ENCODE data around the gene SLC22A23.

Gene SLC22A23

GRCh38 chr6:3366596-3367413, 90.0 kb downstream of the SLC22A23 start:
- H4K8ac ChIP-seq (ENCODE audit: low read depth, low read length): no peak overlapping the region
- H2BK5ac ChIP-seq (ENCODE audit: low read length): no peak overlapping the region
- no peak overlapping the region for H3K4ac ChIP-seq (ENCODE audit: low read depth, low read length)
- no peaks in the 10 kb centered on the region for H3K79me1 ChIP-seq (ENCODE audit: low read length)
- H3K4me1 ChIP-seq (ENCODE audit: control insufficient read depth, low read depth, low read length): no peaks in the 10 kb centered on the region
- H3K4me3 ChIP-seq (ENCODE audit: low read length): no peak overlapping the region
- no peak overlapping the region for H2BK120ac ChIP-seq (ENCODE audit: low read depth, low read length)
- H3K36me3 ChIP-seq (ENCODE audit: control insufficient read depth, insufficient read depth, low read length): no peaks in the 10 kb centered on the region
- H2BK15ac ChIP-seq (replicated peaks; ENCODE audit: low read depth): no peak overlapping the region
- H3K18ac ChIP-seq (ENCODE audit: low read length): no peak overlapping the region
- no peak overlapping the region for H2AK5ac ChIP-seq (ENCODE audit: low read length)
- no peak overlapping the region for H4K5ac ChIP-seq (ENCODE audit: low read length)
- peaks cover 2% of the 10 kb centered on the region for H3K79me2 ChIP-seq (ENCODE audit: control insufficient read depth, insufficient read depth, low read length)
- no peak overlapping the region for H3K27ac ChIP-seq (ENCODE audit: low read depth, low read length)
- no peaks in the 10 kb centered on the region for H3K27me3 ChIP-seq (ENCODE audit: insufficient read depth, low read length, poor library complexity)
- no peak overlapping the region for H3K4me2 ChIP-seq (ENCODE audit: low read length)
- no peak overlapping the region for H3K56ac ChIP-seq (ENCODE audit: low read length)
- no CpG with 5 or more reads among the region's 5 CpGs for WGBS (ENCODE audit: extremely low coverage, insufficient coverage, low lambda C conversion rate)
- no peak for DNase-seq
- no peak overlapping the region for H3K9ac ChIP-seq (ENCODE audit: low read length)
- peak overlapping the region; percentile 57 for H3K23ac ChIP-seq (ENCODE audit: low read length)

- no peaks in the 10 kb centered on the region for H3K4me1 ChIP-seq (ENCODE audit: control insufficient read depth, low read depth, low read length)
- no peak overlapping the region for H3K56ac ChIP-seq (ENCODE audit: low read length)
- no peak overlapping the region for H3K4ac ChIP-seq (ENCODE audit: low read depth, low read length)
- H3K4me2 ChIP-seq (ENCODE audit: low read length): no peak overlapping the region
- H2BK120ac ChIP-seq (ENCODE audit: low read depth, low read length): no peak overlapping the region
- H3K79me2 ChIP-seq (ENCODE audit: control insufficient read depth, insufficient read depth, low read length): no peaks in the 10 kb centered on the region
- no CpG with 5 or more reads among the region's 7 CpGs for WGBS (ENCODE audit: extremely low coverage, insufficient coverage, low lambda C conversion rate)
- H4K8ac ChIP-seq (ENCODE audit: low read depth, low read length): no peak overlapping the region
- H2BK15ac ChIP-seq (replicated peaks; ENCODE audit: low read depth): no peak overlapping the region
- no peaks in the 10 kb centered on the region for H3K36me3 ChIP-seq (ENCODE audit: control insufficient read depth, insufficient read depth, low read length)
- peak; percentile 58 for DNase-seq
- H3K18ac ChIP-seq (ENCODE audit: low read length): no peak overlapping the region
- H3K9ac ChIP-seq (ENCODE audit: low read length): no peak overlapping the region
- no peak overlapping the region for H4K5ac ChIP-seq (ENCODE audit: low read length)
- H3K79me1 ChIP-seq (ENCODE audit: low read length): no peaks in the 10 kb centered on the region
- no peak overlapping the region for H3K4me3 ChIP-seq (ENCODE audit: low read length)
- H2BK5ac ChIP-seq (ENCODE audit: low read length): no peak overlapping the region
- no peak overlapping the region for H3K27ac ChIP-seq (ENCODE audit: low read depth, low read length)
- H2AK5ac ChIP-seq (ENCODE audit: low read length): no peak overlapping the region
- H3K27me3 ChIP-seq (ENCODE audit: insufficient read depth, low read length, poor library complexity): no peaks in the 10 kb centered on the region
- H3K23ac ChIP-seq (ENCODE audit: low read length): no peak overlapping the region
Measured at GRCh38 chr6:3364391-3364790, 92.5 kb downstream of the SLC22A23 start.

GRCh38 chr6:3363296-3364025, 93.4 kb downstream of the SLC22A23 start:
- Histone ChIP-seq H2AK5ac (ENCODE audit: low read length) (no peak overlapping the region), H3K4me3 (ENCODE audit: low read length) (no peak overlapping the region), H3K4me2 (ENCODE audit: low read length) (no peak overlapping the region), H3K4ac (ENCODE audit: low read depth, low read length) (no peak overlapping the region), H4K8ac (ENCODE audit: low read depth, low read length) (no peak overlapping the region), H3K27me3 (ENCODE audit: insufficient read depth, low read length, poor library complexity) (no peaks in the 10 kb centered on the region), H2BK120ac (ENCODE audit: low read depth, low read length) (no peak overlapping the region), H3K56ac (ENCODE audit: low read length) (no peak overlapping the region), H3K79me1 (ENCODE audit: low read length) (no peaks in the 10 kb centered on the region), H4K5ac (ENCODE audit: low read length) (no peak overlapping the region), H3K79me2 (ENCODE audit: control insufficient read depth, insufficient read depth, low read length) (no peaks in the 10 kb centered on the region), H3K23ac (ENCODE audit: low read length) (no peak overlapping the region), H3K18ac (ENCODE audit: low read length) (no peak overlapping the region), H2BK5ac (ENCODE audit: low read length) (no peak overlapping the region), H3K9ac (ENCODE audit: low read length) (no peak overlapping the region), H3K4me1 (ENCODE audit: control insufficient read depth, low read depth, low read length) (no peaks in the 10 kb centered on the region), H2BK15ac (replicated peaks; ENCODE audit: low read depth) (no peak overlapping the region), H3K36me3 (ENCODE audit: control insufficient read depth, insufficient read depth, low read length) (no peaks in the 10 kb centered on the region), H3K27ac (ENCODE audit: low read depth, low read length) (no peak overlapping the region)
- WGBS (ENCODE audit: extremely low coverage, insufficient coverage, low lambda C conversion rate): no CpG with 5 or more reads among the region's 10 CpGs
- no peak for DNase-seq

- no peaks in the 10 kb centered on the region for H3K27me3 ChIP-seq (ENCODE audit: insufficient read depth, low read length, poor library complexity)
- H2BK15ac ChIP-seq (replicated peaks; ENCODE audit: low read depth): no peak overlapping the region
- H3K4me1 ChIP-seq (ENCODE audit: control insufficient read depth, low read depth, low read length): no peaks in the 10 kb centered on the region
- H3K4me2 ChIP-seq (ENCODE audit: low read length): no peak overlapping the region
- H3K4ac ChIP-seq (ENCODE audit: low read depth, low read length): no peak overlapping the region
- no peak overlapping the region for H3K56ac ChIP-seq (ENCODE audit: low read length)
- no peaks in the 10 kb centered on the region for H3K79me2 ChIP-seq (ENCODE audit: control insufficient read depth, insufficient read depth, low read length)
- H2BK120ac ChIP-seq (ENCODE audit: low read depth, low read length): no peak overlapping the region
- no CpG with 5 or more reads among the region's 14 CpGs for WGBS (ENCODE audit: extremely low coverage, insufficient coverage, low lambda C conversion rate)
- H4K8ac ChIP-seq (ENCODE audit: low read depth, low read length): no peak overlapping the region
- no peak overlapping the region for H2AK5ac ChIP-seq (ENCODE audit: low read length)
- no peak overlapping the region for H3K4me3 ChIP-seq (ENCODE audit: low read length)
- H3K18ac ChIP-seq (ENCODE audit: low read length): no peak overlapping the region
- no peaks in the 10 kb centered on the region for H3K79me1 ChIP-seq (ENCODE audit: low read length)
- H3K27ac ChIP-seq (ENCODE audit: low read depth, low read length): no peak overlapping the region
- no peak overlapping the region for H4K5ac ChIP-seq (ENCODE audit: low read length)
- no peak overlapping the region for H3K23ac ChIP-seq (ENCODE audit: low read length)
- H3K36me3 ChIP-seq (ENCODE audit: control insufficient read depth, insufficient read depth, low read length): no peaks in the 10 kb centered on the region
- DNase-seq: no peak
- H3K9ac ChIP-seq (ENCODE audit: low read length): no peak overlapping the region
- H2BK5ac ChIP-seq (ENCODE audit: low read length): no peak overlapping the region
Measured at GRCh38 chr6:3361312-3362037, 95.4 kb downstream of the SLC22A23 start.

GRCh38 chr6:3360727-3361045, 96.2 kb downstream of the SLC22A23 start:
- Histone ChIP-seq H3K27me3 (ENCODE audit: insufficient read depth, low read length, poor library complexity) (no peaks in the 10 kb centered on the region), H3K56ac (ENCODE audit: low read length) (no peak overlapping the region), H3K4me1 (ENCODE audit: control insufficient read depth, low read depth, low read length) (no peaks in the 10 kb centered on the region), H3K9ac (ENCODE audit: low read length) (no peak overlapping the region), H2AK5ac (ENCODE audit: low read length) (no peak overlapping the region), H2BK120ac (ENCODE audit: low read depth, low read length) (no peak overlapping the region), H3K18ac (ENCODE audit: low read length) (no peak overlapping the region), H3K4me3 (ENCODE audit: low read length) (no peak overlapping the region), H3K23ac (ENCODE audit: low read length) (no peak overlapping the region), H3K79me1 (ENCODE audit: low read length) (no peaks in the 10 kb centered on the region), H3K4ac (ENCODE audit: low read depth, low read length) (no peak overlapping the region), H3K36me3 (ENCODE audit: control insufficient read depth, insufficient read depth, low read length) (no peaks in the 10 kb centered on the region), H4K8ac (ENCODE audit: low read depth, low read length) (no peak overlapping the region), H3K79me2 (ENCODE audit: control insufficient read depth, insufficient read depth, low read length) (no peaks in the 10 kb centered on the region), H2BK5ac (ENCODE audit: low read length) (no peak overlapping the region), H3K4me2 (ENCODE audit: low read length) (no peak overlapping the region), H2BK15ac (replicated peaks; ENCODE audit: low read depth) (no peak overlapping the region), H4K5ac (ENCODE audit: low read length) (no peak overlapping the region), H3K27ac (ENCODE audit: low read depth, low read length) (no peak overlapping the region)
- no peak for DNase-seq
- no CpG with 5 or more reads among the region's 16 CpGs for WGBS (ENCODE audit: extremely low coverage, insufficient coverage, low lambda C conversion rate)
